Measurements from ENCODE around the gene CNPY1. TPM values are rescaled to one million over a fixed set of nuclear protein-coding genes. Genes with fewer than 3 reads are reported as not detected.

The CNPY1 gene
- total RNA-seq, 4 donors from 2014 or later, result not detected

- Histone ChIP-seq H3K27me3 (no peaks in the 10 kb centered on the region), H3K4me3 (replicated peaks in 1 of 3) (no peak overlapping the region), H3K9me3 (no peaks in the 10 kb centered on the region), H3K36me3 (no peaks in the 10 kb centered on the region), H3K27ac (no peak overlapping the region), H3K4me1 (no peaks in the 10 kb centered on the region)
- TF ChIP-seq POLR2A (IDR thresholded peaks at IDR 0.05) (no peak), CTCF (IDR thresholded peaks at IDR 0.05) (no peak)
- intact Hi-C loops (cut with DNase I), result no loop called here
- WGBS, 2 donors, result 66 to 80% methylated on average over 13 to 19 of the region's 26 CpGs
- DNase-seq, result no peak
These were observed 49.0 kb downstream of the CNPY1 start for GRCh38 chr7:155497149-155497901.

- DNase-seq, result no peak
- Histone ChIP-seq H3K4me3 (replicated peaks in 1 of 3) (no peak overlapping the region), H3K27me3 (no peaks in the 10 kb centered on the region), H3K27ac (no peak overlapping the region), H3K4me1 (no peaks in the 10 kb centered on the region), H3K36me3 (no peaks in the 10 kb centered on the region), H3K9me3 (no peaks in the 10 kb centered on the region)
- TF ChIP-seq CTCF (IDR thresholded peaks at IDR 0.05) (no peak), POLR2A (IDR thresholded peaks at IDR 0.05) (no peak)
- WGBS, 2 donors, result 85 to 88% methylated on average over 21 to 22 of the region's 23 CpGs
- intact Hi-C loops (cut with DNase I), result no loop called here
These were observed 49.9 kb downstream of the CNPY1 start for GRCh38 chr7:155496267-155497005.

- TF ChIP-seq CTCF (IDR thresholded peaks at IDR 0.05), result no peak
- TF ChIP-seq POLR2A (IDR thresholded peaks at IDR 0.05), result no peak
- Histone ChIP-seq H3K27ac (no peak overlapping the region), H3K9me3 (no peaks in the 10 kb centered on the region), H3K4me1 (peaks cover 0 to 7% of the 10 kb centered on the region in 2 donors), H3K27me3 (no peaks in the 10 kb centered on the region), H3K36me3 (no peaks in the 10 kb centered on the region), H3K4me3 (replicated peaks in 1 of 3) (no peak overlapping the region)
- intact Hi-C loops (cut with DNase I), result no loop called here
- no peak for DNase-seq
- 87% methylated on average over 9 of the region's 13 CpGs for WGBS, 2 donors
These were observed 50.7 kb downstream of the CNPY1 start for GRCh38 chr7:155495440-155496248.

- no peak for TF ChIP-seq POLR2A (IDR thresholded peaks at IDR 0.05)
- TF ChIP-seq CTCF (IDR thresholded peaks at IDR 0.05), result no peak
- Histone ChIP-seq H3K27me3 (no peaks in the 10 kb centered on the region), H3K4me1 (peaks cover 0 to 13% of the 10 kb centered on the region in 2 donors), H3K36me3 (no peaks in the 10 kb centered on the region), H3K4me3 (replicated peaks in 1 of 3) (no peak overlapping the region), H3K27ac (no peak overlapping the region), H3K9me3 (no peaks in the 10 kb centered on the region)
- 86 to 93% methylated on average over 7 to 12 of the region's 16 CpGs for WGBS, 2 donors
- DNase-seq, result no peak
- intact Hi-C loops (cut with DNase I), result no loop called here
These were observed 51.8 kb downstream of the CNPY1 start for GRCh38 chr7:155494551-155494950.

Data from thyroid gland (tissue), 4 donors.